Measurements from ENCODE around the gene CES2. TPM values are rescaled to one million over a fixed set of nuclear protein-coding genes. Genes with fewer than 3 reads are reported as not detected.

CES2 gene, protein sequence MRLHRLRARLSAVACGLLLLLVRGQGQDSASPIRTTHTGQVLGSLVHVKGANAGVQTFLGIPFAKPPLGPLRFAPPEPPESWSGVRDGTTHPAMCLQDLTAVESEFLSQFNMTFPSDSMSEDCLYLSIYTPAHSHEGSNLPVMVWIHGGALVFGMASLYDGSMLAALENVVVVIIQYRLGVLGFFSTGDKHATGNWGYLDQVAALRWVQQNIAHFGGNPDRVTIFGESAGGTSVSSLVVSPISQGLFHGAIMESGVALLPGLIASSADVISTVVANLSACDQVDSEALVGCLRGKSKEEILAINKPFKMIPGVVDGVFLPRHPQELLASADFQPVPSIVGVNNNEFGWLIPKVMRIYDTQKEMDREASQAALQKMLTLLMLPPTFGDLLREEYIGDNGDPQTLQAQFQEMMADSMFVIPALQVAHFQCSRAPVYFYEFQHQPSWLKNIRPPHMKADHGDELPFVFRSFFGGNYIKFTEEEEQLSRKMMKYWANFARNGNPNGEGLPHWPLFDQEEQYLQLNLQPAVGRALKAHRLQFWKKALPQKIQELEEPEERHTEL
- polyA plus RNA-seq (2011; rRNA removed) (23.8 and 33.3 TPM in 2 replicates), polyA minus RNA-seq (2011; rRNA and poly(A)+ RNA removed) (22.5 and 32.9 TPM in 2 replicates)

DNA sequence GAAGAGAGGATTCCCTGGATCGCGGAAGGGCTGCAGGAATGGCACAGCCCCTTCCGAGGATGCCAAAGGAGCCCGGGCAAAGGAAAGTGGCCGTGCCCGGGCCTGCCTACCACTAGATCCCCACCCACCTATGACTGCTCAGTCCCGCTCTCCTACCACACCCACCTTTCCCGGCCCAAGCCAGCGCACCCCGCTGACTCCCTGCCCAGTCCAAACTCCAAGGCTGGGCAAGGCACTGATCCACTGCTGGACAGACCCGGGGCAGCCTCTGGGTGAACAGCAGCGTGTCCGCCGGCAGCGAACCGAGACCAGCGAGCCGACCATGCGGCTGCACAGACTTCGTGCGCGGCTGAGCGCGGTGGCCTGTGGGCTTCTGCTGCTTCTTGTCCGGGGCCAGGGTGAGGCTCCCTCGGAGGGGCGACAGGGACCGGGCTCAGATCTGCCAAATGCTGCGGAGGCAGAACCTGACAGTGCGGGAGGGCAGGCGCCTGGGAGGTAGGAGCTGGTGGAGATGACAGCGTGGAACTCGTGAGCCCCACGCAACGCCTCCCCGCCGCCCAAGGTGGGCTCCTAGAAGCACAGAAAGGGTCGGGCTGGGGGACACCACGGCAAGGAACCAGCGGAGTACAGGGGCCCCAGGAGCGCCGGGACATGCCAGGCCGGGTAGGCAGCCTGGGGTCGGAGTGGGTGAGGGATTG, at the start of gene CES2:
Gene CES2, plus strand, starts transcription at position 203 of the 698 bp plus-strand sequence. Its CDS starts 120 bp downstream, at position 323.
- Histone ChIP-seq H3K4me3 (ENCODE audit: low read depth, low read length) (peak within 1 kb of the TSS; percentile 74), H3K27me3 (ENCODE audit: control insufficient read depth, insufficient read depth, low read length) (no peaks in the 10 kb centered on the region), H3K36me3 (ENCODE audit: control insufficient read depth, insufficient read depth, low read length) (peaks cover 23% of the 10 kb centered on the region)
- CTCF ChIA-PET: interaction anchor here (1.0 to 1.9 kb wide), 2 partner anchors 12 to 40 kb away, joined by 3 to 6 read pairs; no protein-coding TSS in a partner anchor
- no peak for DNase-seq (ENCODE audit: low read depth)
- no peak for TF ChIP-seq CTCF (IDR thresholded peaks at IDR 0.05; ENCODE audit: insufficient read depth, low read depth, low read length)
- POLR2A ChIA-PET: no interaction called here

GRCh38 chr16:66886321-66886720, 49.0 kb upstream of the CES2 start:
- peaks cover 9% of the 10 kb centered on the region for H3K36me3 ChIP-seq (ENCODE audit: control insufficient read depth, insufficient read depth, low read length)
- no peaks in the 10 kb centered on the region for H3K27me3 ChIP-seq (ENCODE audit: control insufficient read depth, insufficient read depth, low read length)
- ChIA-PET POLR2A (no interaction called here), CTCF (interaction anchor here (0.6 to 2.6 kb wide), 7 partner anchors 9 to 453 kb away, joined by 3 to 11 read pairs (median 3); partner anchors contain the start of gene CDH16)
- TF ChIP-seq CTCF (IDR thresholded peaks at IDR 0.05; ENCODE audit: insufficient read depth, low read depth, low read length): no peak
- H3K4me3 ChIP-seq (ENCODE audit: low read depth, low read length): no peak overlapping the region
- no peak for DNase-seq (ENCODE audit: low read depth)

DNA sequence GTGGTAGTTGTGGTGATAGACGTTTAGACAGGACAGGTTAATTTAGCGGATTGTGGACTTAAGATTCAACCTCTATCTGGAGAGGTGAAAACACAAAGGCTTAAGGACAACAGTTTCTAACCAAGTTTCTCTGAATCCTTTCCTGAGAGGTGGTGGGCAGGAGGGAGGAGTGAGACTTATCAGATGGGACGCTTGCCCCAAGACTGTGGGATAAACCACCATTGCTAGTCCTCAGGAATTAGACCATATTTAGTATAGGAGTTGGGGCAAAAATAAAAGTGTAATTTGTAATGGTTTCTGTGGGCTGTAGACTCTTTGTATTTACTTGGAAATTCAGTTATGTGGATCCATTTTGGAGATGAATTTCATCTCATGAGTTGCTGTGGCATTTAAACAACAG, 48.4 kb upstream of the CES2 start:
- Histone ChIP-seq H3K36me3 (ENCODE audit: control insufficient read depth, insufficient read depth, low read length) (peaks cover 9% of the 10 kb centered on the region), H3K27me3 (ENCODE audit: control insufficient read depth, insufficient read depth, low read length) (no peaks in the 10 kb centered on the region), H3K4me3 (ENCODE audit: low read depth, low read length) (no peak overlapping the region)
- ChIA-PET POLR2A (no interaction called here), CTCF (interaction anchor here (0.6 to 2.6 kb wide), 4 partner anchors 8 to 40 kb away, joined by 3 to 11 read pairs (median 4); partner anchors contain the start of gene CDH16)
- no peak for DNase-seq (ENCODE audit: low read depth)
- no peak for TF ChIP-seq CTCF (IDR thresholded peaks at IDR 0.05; ENCODE audit: insufficient read depth, low read depth, low read length)

DNA sequence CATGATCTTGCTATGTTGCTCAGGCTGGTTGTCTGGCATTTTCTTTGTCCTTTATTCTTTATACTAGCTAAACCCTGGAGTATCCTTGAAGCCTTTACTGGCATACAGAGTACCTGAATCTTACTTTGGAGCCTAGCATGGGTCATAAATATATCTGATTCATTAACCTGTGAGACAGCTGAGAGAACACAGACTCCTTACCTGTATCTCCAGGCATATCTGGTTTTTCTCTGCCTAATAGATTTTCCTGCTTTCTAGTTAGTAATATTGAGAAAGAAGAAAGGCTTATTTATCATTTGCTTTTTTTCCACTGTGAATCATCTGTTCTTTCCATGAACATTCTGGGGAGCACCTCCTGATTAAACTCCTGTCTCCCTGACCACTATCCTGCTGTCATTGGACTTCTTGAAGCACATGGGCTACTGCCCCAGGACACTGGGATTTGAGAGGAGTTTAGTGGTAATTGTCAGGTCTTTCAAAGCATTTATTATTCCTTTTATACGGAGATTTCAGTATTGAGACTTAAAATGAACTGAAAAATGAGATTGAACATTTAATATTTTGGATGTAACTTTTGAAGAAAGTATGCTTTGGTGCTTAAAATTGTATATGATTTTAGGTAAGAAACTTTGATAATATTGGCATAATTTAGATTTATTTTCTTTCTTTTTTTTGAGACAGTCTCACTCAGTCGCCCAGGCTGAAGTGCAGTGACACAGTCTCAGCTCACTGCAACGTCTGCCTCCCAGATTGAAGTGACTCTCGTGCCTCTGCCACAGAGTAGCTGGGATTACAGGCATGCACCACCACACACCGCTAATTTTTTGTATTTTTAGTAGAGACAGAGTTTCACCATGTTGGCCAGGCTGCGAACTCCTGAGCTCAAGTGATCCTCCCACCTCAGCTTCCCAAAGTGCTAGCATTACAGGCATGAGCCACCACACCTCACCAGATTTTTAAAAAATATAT, 46.4 kb upstream of the CES2 start:
- Histone ChIP-seq H3K27me3 (ENCODE audit: control insufficient read depth, insufficient read depth, low read length) (no peaks in the 10 kb centered on the region), H3K4me3 (ENCODE audit: low read depth, low read length) (no peak overlapping the region), H3K36me3 (ENCODE audit: control insufficient read depth, insufficient read depth, low read length) (peaks cover 9% of the 10 kb centered on the region)
- DNase-seq (ENCODE audit: low read depth): no peak
- ChIA-PET CTCF (no interaction called here), POLR2A (no interaction called here)
- no peak for TF ChIP-seq CTCF (IDR thresholded peaks at IDR 0.05; ENCODE audit: insufficient read depth, low read depth, low read length)
